DOHH2 (cell line): Measurements from ENCODE around the gene TNRC18.

Experiments
- H3F3A ChIP-seq: fragments of 200-600 bp; sonication (generic), shearing (Covaris generic); 2 replicates; pipeline ENCODE4 v1.6.0; 2016; ENCODE audit warnings: antibody characterized with exemption, mild to moderate bottlenecking; ENCODE audit not compliant: control insufficient read depth, insufficient read depth
- H3K27ac ChIP-seq: fragments of 200-600 bp; sonication (generic); 2 replicates; pipeline ENCODE4 v1.5.1; 2014; ENCODE audit warnings: low read depth, mild to moderate bottlenecking, low read length, moderate library complexity
- H3K27me3 ChIP-seq: fragments of 200-600 bp; sonication (generic); 2 replicates; pipeline ENCODE4 v1.6.1; 2014; ENCODE audit warnings: mild to moderate bottlenecking, low read length, mixed read lengths; ENCODE audit not compliant: control insufficient read depth
- H3K36me3 ChIP-seq: fragments of 200-600 bp; sonication (generic); 2 replicates; pipeline ENCODE4 v1.6.1; 2014; ENCODE audit warnings: mild to moderate bottlenecking, low read length, moderate library complexity, mixed read lengths; ENCODE audit not compliant: control insufficient read depth
- H3K4me1 ChIP-seq: fragments of 200-600 bp; sonication (generic); 2 replicates; pipeline ENCODE4 v1.6.1; 2014; ENCODE audit warnings: mild to moderate bottlenecking, low read length, mixed read lengths; ENCODE audit not compliant: control insufficient read depth
- H3K4me2 ChIP-seq: fragments of 200-600 bp; sonication (generic); 2 replicates; pipeline ENCODE4 v1.6.0; 2014; ENCODE audit warnings: mild to moderate bottlenecking, low read length, moderate library complexity
- H3K4me3 ChIP-seq: fragments of 200-600 bp; sonication (generic); 2 replicates; pipeline ENCODE4 v1.5.1; 2014; ENCODE audit warnings: mild to moderate bottlenecking, low read length, mixed read lengths
- H3K79me2 ChIP-seq: fragments of 200-600 bp; sonication (generic); 2 replicates; pipeline ENCODE4 v1.6.1; 2014; ENCODE audit warnings: mild to moderate bottlenecking, low read length, mixed read lengths; ENCODE audit not compliant: control insufficient read depth
- H3K9me2 ChIP-seq: fragments of 200-600 bp; sonication (generic); replicated peaks from 2 replicates; pipeline ENCODE4 v1.6.1; 2014; ENCODE audit warnings: mild to moderate bottlenecking, low read length, mixed read lengths; ENCODE audit not compliant: control insufficient read depth
- H3K9me3 ChIP-seq: fragments of 200-600 bp; sonication (generic); 2 replicates; pipeline ENCODE4 v1.6.1; 2014; ENCODE audit warnings: antibody characterized with exemption, low read length, mixed read lengths; ENCODE audit not compliant: control insufficient read depth, insufficient read depth
- H4K20me1 ChIP-seq: fragments of 200-600 bp; sonication (generic); 2 replicates; pipeline ENCODE4 v1.6.0; 2014; ENCODE audit warnings: low read depth, mild to moderate bottlenecking, antibody characterized with exemption, low read length, moderate library complexity; ENCODE audit not compliant: control insufficient read depth, insufficient read depth
- CTCF ChIP-seq: fragments of 200-600 bp; sonication (generic); IDR thresholded peaks from one replicate; pipeline ENCODE4 v1.5.1; 2014; ENCODE audit warnings: antibody characterized with exemption, mild to moderate bottlenecking, low read depth, low read length; ENCODE audit not compliant: poor library complexity, severe bottlenecking
- EZH2phosphoT487 ChIP-seq: fragments of 200-600 bp; sonication (generic); IDR thresholded peaks from 2 replicates; pipeline ENCODE4 v1.6.1; 2017; ENCODE audit warnings: borderline replicate concordance, mild to moderate bottlenecking, antibody characterized with exemption, low read length, moderate library complexity, mixed read lengths

Gene TNRC18

DNA sequence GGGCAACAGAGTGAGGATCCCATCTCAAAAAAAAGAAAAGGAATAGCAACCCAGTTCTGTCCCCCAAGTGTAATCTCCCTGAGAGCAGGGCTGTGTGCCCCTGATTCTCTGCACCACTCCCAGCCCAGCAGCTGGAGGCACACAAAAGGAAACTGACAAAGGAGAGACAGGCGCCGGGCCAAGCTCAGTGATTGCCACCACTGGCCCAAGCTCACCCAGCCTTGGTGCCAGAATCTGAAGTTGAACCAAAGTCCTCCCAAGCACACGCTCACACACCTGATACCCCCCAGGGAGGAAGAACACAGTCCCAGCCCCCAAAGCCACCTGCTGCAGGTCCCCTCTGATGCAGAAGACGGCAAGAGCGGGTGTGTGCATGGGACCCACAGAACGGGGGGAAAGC, 50.3 kb downstream of the TNRC18 start:
- H3K79me2 ChIP-seq, result no peaks in the 10 kb centered on the region
- H4K20me1 ChIP-seq, result no peaks in the 10 kb centered on the region; the same call in 1 of the 2 replicates
- no peaks in the 10 kb centered on the region for H3F3A ChIP-seq
- H3K36me3 ChIP-seq, result peaks cover 16% of the 10 kb centered on the region
- H3K4me3 ChIP-seq, result no peak overlapping the region
- H3K4me1 ChIP-seq, result no peaks in the 10 kb centered on the region
- H3K4me2 ChIP-seq, result no peak overlapping the region
- H3K27me3 ChIP-seq, result no peaks in the 10 kb centered on the region
- no peaks in the 10 kb centered on the region for H3K9me3 ChIP-seq
- H3K27ac ChIP-seq, result no peak overlapping the region
- TF ChIP-seq CTCF (no peak), EZH2phosphoT487 (no peak)
- no peaks in the 10 kb centered on the region for H3K9me2 ChIP-seq

DNA sequence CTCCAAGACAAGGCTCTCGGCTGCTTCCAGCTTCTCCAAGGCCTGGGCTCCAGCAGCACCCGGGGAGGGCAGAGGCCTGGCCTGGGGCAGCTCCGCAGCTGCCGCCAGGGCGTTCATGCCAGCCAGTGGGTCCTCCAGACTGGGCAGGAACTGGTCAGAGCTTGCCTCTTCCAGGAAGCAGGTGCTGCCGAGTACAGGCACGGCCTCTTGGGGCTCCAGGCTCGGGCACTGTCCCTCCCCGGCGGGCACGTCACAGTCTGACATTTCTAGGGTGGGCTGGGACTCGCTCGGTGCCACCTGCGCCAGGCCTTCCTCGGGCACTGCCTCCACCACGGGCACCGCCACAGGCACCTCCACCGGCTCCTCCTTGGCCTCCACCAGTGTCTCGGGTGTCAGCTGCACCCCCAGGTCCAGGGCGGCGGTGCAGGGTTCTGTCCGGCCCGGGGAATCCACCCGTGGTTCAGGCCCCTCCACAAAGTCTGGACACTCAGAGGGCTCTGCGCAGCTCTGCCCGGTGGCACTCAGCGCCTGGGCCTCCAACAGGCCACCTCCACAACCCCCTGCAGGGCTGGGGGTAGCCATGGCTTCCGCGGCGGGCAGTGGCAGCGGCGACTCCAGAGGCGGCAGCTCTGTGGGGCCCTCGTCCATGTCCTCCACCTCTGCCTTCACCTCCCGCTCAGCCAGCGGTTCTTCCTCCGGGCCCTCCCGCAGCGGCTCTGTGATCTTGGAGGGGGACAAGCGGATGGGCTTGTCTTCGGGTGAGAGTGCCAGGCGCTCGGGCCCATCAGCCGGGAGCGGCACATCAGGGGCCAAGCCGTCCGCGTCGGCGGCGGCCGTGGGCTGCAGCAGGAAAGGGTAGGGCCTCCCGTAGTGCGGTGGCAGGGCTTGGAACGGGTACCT, 52.9 kb downstream of the TNRC18 start:
- no peaks in the 10 kb centered on the region for H3K4me1 ChIP-seq
- peaks cover 16% of the 10 kb centered on the region for H3K36me3 ChIP-seq
- H3K4me2 ChIP-seq, result no peak overlapping the region
- no peaks in the 10 kb centered on the region for H3K79me2 ChIP-seq
- no peaks in the 10 kb centered on the region; the same call in 1 of the 2 replicates for H4K20me1 ChIP-seq
- H3K4me3 ChIP-seq, result no peak overlapping the region
- TF ChIP-seq EZH2phosphoT487 (no peak), CTCF (no peak)
- H3F3A ChIP-seq, result no peaks in the 10 kb centered on the region
- no peak overlapping the region for H3K27ac ChIP-seq
- H3K9me2 ChIP-seq, result no peaks in the 10 kb centered on the region
- H3K27me3 ChIP-seq, result no peaks in the 10 kb centered on the region
- no peaks in the 10 kb centered on the region for H3K9me3 ChIP-seq

- TF ChIP-seq CTCF (no peak), EZH2phosphoT487 (no peak)
- H3K4me2 ChIP-seq, result no peak overlapping the region
- H3K79me2 ChIP-seq, result peaks cover 9% of the 10 kb centered on the region
- no peaks in the 10 kb centered on the region; the same call in 1 of the 2 replicates for H4K20me1 ChIP-seq
- no peaks in the 10 kb centered on the region for H3K27me3 ChIP-seq
- no peak overlapping the region for H3K27ac ChIP-seq
- H3K4me1 ChIP-seq, result peaks cover 7% of the 10 kb centered on the region
- peaks cover 11% of the 10 kb centered on the region; the same call in 1 of the 2 replicates for H3K36me3 ChIP-seq
- no peaks in the 10 kb centered on the region for H3K9me2 ChIP-seq
- H3K9me3 ChIP-seq, result no peaks in the 10 kb centered on the region
- H3F3A ChIP-seq, result no peaks in the 10 kb centered on the region
- no peak overlapping the region for H3K4me3 ChIP-seq
Observed at GRCh38 chr7:5367661-5368060, 56.0 kb downstream of the TNRC18 start.
